ENCODE data around the gene VAV3.
"Not testable (repeated sequence)": the region's sequence is repeated elsewhere in the genome, so short reads cannot be mapped to it uniquely, and the experiment has no call there.

Gene VAV3, protein sequence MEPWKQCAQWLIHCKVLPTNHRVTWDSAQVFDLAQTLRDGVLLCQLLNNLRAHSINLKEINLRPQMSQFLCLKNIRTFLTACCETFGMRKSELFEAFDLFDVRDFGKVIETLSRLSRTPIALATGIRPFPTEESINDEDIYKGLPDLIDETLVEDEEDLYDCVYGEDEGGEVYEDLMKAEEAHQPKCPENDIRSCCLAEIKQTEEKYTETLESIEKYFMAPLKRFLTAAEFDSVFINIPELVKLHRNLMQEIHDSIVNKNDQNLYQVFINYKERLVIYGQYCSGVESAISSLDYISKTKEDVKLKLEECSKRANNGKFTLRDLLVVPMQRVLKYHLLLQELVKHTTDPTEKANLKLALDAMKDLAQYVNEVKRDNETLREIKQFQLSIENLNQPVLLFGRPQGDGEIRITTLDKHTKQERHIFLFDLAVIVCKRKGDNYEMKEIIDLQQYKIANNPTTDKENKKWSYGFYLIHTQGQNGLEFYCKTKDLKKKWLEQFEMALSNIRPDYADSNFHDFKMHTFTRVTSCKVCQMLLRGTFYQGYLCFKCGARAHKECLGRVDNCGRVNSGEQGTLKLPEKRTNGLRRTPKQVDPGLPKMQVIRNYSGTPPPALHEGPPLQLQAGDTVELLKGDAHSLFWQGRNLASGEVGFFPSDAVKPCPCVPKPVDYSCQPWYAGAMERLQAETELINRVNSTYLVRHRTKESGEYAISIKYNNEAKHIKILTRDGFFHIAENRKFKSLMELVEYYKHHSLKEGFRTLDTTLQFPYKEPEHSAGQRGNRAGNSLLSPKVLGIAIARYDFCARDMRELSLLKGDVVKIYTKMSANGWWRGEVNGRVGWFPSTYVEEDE

DNA sequence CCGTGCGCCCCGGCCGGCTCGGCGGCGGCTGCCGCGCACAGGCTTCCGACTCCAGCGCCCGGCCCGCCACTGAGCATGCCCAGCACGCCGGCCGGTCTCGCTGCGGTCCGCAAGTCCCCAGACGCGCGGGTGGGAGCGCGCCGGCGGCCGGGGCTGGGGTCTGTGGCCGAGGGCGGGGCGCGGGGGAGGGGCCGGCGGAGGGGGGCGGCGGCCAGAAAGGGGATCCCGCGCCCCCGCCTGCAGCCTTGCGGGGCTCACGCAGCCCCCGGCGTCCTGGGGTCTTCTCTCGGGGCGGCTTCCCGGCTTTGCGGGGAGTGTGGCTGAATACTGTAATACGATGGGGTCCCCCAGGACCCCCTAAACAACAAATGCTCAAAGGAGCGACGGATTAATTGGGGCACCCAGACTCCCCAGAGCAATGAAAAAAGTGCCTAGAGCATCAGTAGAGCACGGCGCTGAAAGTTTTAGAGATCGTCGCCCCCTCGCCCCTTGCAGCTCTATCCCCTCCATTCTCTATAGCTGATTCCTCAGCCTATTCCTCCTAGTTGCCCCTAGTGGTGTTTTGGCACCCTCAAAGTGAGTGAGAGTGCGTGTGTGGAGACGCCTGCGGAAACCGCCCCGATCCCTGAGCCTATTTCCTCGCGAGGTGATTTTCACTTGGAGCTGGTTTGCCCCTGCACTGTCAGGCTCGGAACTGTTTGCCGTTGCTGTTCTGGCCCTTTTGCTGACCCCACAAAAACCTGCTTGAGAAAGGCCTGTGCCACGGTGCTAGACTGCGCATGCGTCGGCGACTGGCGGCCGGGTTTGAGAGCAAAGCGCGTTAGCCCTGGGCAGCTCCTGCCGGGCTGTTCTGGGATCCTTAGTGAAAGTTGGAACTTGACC lies at the start of gene VAV3:
Gene VAV3 (minus strand): TSS at position 71 of the 882 bp plus-strand sequence. CDS start 311 bp downstream, outside the sequence.
- peak; percentile 51 to 86 (median 69) for DNase-seq

DNA sequence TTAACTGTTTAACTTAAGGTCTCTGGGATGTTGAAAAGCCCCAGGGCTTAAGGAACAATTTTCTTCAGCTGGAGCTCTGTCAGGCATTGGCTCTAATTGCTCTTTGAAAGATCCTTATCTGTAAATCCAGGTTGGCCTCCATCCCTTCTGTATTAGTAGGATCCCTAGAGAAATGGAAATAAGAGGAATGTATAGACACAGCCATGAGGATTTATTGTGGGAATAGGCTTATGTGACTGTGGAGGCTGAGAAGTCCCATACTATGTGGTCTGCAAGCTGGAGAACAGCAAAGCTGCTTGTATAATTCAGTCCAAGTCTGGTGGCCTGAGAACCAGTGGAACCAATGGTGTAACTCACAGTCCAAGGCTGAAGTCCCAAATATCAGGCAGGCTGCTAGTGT lies 47.6 kb upstream of the VAV3 start:
- no peak for DNase-seq

DNA sequence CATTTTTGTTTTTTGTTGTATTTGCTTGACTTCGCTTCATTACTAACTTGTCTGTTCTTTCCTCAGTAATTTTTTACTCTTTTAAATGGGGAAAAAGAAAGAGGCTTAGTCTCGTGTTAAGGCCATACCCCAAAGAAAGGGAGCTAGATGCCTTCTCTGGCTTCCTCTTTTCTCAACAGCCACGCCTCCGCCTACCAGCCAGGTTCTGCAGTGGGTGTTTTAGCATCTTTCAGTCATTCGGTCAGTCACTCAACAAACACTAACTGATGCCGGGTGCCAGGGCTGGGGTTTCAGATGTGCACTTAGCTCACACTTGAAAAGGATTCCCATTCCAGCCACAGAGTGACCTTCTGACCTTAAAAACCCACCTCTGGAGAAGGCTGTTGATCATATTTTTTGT lies 46.3 kb upstream of the VAV3 start:
- no peak for DNase-seq

DNA sequence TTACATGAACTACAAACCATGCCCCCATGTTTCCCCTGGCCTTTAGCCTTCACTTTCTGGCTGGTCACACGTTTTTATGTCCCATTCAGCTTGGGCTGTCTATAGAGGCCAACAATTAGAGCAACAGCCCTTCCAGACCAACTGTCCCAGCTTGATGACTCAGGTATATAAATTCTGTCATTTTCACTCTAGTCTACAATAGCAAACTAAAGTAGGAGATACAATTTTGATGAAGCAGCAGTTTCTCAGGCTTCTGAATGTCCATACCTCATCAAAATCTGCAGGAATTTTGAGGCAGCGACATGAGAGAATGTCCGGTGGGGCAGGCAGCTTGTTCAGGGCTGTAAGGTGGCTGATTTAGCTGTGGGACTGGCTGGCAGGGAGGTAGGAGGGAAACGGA lies 45.6 kb upstream of the VAV3 start:
- DNase-seq: no peak

DNA sequence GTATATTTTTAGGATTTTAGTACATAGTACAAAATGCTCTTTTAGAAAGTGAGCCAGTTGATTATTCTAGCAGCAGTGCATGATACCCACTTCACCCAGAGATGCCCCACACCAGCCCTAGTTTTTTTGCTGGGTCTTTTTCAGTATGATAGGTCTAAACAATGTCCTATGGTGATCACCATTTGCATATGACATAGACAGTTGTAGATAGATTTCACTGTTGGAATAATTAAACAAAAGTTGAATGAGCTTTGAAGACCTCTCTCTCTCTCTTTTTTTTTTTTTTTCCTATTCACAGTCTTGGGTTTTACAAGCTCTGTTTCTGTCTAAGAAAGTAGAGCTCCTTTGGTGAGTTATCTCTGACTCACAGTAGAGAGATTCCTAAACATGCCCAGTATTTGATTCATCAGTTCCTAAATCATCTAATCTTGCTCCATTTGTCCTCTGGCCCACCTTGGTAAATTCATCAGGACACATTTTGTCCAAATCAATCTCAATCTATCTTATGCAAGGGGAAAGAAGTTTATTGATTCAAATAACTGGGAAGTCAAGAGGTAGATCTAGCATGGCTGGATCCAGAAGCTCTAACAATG lies 44.7 kb upstream of the VAV3 start:
- no peak for DNase-seq

DNA sequence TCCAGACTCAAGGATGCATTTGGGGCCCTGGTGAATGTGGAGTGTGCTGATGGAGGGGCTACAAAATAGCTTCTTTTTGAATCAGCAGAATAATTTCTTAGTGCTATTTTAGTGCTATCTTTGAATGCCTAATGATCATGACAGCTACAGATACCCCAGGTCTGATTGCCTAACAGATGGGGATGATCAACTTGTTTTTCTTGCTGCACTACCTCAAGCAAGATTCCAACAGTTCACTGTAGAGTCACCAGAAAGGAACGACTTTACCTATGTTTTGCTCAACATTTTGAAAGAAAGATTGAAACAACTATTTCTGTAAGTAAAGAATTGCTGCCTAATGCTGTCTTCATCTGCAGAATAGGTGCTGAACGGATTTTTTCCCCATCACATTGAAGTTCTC lies 42.6 kb upstream of the VAV3 start:
- no peak for DNase-seq

DNA sequence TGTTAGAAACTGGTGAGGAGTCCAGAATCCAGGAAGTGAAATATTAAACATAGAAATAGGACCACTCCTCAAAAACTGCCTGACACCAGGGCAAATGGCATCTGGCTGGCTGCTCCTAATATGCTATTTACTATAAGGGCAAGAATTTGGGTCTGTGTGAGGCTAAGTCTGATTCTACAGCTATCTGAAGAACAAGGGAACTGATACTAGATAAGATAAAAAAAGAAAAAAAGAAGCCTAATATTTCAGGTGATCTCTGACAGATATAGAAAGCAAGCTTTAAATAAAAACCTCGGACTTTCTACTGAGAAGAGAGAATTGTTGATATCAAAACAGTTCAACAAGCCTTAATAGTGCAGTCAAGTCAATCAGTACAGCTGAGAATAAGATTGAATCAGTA lies 42.1 kb upstream of the VAV3 start:
- DNase-seq: no peak

DNA sequence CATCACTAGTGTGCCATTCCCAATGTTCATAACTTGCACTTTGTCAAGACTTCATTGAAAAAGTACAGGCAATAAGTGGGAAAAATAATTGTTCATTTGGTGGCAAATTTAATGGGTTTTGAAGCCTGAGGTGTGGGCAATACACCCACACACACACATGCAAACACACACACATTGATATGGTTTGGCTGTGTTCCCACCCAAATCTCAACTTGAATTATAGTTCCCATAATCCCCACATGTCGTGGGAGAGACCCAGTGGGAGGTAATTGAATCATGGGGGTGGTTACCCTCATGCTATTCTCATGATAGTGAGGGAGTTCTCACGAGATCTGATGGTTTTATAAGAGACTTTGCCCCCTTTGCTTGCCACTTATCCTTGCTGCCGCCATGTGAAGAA lies 39.9 kb upstream of the VAV3 start:
- DNase-seq: not testable (repeated sequence)

DNA sequence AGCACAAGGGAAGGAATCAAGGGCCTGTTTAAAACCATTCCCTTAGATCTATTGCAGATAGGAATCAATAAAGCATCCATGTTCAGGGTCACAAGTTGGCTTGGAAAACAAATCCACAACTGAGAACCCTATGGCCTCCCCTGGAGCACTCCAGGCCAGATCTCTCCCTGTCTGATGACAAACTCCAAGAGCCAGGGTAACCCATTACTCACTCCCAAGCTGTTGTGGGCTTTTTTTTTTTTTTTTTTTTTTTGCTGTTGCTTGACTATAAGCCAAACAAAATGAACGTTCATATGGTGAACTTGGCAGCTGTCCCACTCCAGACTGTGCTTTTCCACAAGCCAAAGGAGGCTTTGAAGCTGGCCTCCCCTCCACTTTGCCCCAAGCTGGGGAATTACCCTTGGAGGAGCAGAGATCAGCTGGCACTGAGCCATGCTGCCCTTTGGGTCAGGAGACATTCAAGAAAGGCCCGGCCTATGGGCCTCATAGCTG lies 35.7 kb upstream of the VAV3 start:
- peak in 1 of 3 experiments; percentile 44 for DNase-seq

DNA sequence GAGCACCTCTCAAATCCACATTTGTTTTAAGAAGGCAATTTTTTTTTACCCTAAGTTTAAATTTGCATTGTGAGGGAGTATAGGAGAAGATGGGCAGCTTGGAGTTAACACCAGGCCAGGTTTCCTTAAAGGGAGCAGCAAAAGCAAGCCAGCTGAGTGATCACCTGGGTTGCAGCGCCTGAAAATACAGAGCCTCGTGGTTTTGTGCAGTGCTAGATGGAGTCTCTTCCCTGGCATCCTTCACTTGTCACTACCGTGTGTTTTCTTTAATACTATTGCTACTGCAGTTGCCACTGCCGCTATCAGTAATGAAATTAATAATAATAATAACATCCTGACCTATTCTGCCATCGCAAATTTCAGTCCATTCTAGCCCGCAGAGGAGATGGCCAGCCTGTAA lies 35.2 kb upstream of the VAV3 start:
- DNase-seq: no peak

DNA sequence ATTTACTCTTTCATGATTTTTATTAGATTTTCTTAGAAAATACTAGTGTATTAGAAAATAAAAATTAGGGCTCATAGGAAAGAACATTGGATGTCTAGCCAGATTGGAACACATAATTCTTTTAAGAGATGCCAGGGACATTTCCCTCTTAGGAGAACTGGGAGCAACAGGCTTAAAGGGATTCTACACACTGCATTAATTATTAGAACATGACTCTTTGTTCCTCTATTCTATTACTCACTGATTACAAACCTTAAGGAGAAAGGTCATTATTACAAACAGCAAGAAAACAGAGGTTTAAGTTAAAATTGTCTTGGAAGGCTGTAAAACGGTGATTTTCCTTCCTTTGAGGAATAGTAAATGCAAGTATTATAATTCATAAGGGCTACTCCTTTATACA lies 32.9 kb upstream of the VAV3 start:
- no peak for DNase-seq

DNA sequence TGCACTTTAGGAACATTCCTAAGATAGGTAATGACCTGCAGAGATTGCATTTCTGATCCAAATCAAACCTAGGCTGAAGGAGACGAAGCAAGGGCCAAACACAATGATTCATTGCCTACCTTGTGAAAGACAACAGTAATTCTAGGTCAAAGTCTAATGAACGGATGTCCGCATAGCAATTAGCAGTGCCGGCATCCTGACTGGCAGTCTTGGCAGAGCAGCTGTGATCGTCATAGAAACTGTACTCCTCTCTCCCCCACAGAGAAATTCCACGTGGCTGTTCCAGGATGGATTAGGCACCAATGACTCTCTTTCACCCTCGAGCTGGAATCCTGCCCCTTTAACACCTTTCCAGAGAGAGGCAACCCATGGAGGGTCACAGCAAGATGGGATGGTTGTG lies 28.9 kb upstream of the VAV3 start:
- DNase-seq: peak in 2 of 3 experiments; percentile 4 to 33

DNA sequence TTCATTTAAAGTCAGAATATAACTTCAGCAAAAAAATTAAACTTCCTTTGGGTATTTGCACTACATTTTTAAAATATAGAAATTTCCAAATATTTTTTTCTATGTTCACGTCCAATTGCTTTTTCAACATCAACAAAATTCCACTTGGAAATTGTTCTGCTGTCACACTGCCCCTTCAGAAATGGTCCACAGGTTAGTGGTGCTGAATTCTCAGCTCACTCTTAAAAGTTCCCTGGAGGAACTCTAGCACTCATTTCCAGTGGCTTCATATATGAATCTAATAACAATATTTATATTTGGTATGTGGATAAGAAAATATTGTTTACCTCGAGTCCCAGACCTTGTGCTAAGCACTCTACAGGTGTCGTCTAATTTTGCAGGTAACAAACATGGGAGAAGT lies 27.4 kb upstream of the VAV3 start:
- no peak for DNase-seq

DNA sequence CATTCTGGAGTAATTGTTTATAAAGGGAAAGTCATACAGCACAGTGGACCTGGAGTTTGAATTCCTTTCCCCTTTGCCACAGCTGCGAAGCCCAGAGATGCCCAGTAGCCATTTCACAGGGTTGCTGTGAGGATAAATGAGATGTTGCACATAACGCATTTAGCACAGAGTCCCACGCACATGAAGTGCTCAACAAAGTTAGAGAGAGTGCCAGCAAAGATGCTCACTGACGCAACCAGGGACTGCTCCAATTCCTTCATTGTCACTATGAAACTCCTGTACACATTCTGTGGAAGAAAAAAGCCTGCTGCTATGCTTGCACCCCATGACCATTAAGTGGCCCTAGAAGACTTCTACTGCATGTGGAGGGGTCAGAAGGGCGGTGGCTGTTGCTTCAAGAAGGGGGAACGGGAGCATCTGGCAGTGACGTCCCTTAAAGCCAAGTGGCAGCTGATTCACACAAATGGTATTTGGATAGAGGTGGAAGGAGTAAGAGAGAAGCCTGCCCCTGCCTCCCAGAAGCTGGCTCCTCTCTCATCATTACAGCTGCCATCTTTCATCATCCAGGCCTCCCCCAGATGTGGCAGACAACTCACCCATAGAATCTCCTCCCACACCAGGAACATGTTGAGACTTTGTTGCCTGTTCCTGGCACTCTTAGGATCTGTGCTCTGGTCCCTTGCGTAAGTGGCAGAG lies 26.5 kb upstream of the VAV3 start:
- no peak for DNase-seq

DNA sequence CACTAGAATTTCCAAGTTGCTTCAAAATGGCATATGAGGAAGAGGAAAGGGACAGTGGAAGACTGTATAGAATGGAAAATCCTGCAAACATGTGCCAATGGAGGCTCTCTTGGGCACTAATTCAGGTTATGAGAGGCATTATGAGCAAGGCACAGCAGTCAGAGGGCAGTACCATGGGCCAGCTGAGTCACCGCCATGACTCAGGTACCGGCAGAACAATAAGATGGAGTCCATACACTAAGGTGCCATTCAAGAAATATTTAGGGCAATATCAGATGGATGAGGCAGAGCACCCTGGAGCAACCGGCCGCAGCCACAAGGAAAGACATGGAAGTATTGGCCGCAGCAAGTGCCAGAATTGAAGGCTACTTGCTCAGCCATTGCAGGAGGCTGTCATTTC lies 25.6 kb upstream of the VAV3 start:
- DNase-seq: no peak

DNA sequence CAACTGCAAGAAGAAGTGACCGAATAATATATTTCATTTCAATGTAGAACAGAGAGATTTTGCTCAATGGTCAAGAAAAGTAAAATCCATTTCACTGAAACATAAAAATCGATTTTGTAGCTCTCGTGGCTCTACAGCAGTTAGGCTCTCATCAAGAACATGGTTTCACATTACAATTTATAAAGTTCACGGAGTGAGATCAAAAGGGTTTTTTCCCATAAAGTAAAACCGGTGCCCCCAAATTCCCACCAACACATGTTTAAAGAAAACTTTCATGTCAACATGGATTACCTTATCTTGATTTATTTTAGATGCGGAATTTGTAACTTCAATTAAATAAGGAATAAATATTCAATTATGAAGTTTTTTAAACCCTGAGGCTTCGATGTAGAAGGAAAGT lies 16.3 kb upstream of the VAV3 start:
- DNase-seq: no peak

DNA sequence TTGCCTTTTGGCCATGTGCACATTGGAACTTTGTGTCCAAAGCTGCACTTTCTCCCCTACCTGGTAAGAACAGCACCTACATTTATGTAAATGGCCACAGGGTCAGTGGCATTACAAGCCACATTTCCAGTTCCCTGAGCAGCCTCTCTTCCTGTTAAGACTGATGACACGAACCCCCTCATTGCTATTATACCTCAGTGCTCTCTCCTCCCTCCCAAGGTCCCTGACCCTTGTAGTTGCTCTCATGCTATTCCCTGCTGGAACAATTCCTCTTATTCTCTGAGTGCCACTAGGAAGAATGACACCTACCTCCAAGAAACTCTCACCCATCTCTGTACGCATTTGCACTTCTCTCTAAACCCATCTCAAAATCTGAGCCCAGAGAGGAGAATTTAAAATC lies 14.9 kb upstream of the VAV3 start:
- DNase-seq: no peak

DNA sequence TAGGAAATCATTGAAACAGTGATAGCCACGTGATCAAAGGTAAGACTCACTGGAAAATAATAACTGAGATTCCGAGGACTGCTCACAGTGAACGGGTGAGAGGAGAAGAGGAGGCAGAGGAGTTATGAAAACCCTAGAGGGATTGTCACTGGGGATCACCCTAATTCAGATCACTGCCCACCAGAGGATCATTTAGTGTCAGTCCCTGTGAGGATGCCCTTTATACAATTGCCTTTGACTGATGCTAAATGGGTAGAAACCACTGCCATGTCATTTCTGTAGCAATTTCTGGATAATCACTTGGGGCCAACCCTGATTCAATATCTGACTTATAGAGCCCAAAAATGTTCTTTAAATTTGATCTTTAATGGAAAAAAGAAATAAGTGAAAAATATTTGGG lies 14.1 kb upstream of the VAV3 start:
- DNase-seq: no peak

DNA sequence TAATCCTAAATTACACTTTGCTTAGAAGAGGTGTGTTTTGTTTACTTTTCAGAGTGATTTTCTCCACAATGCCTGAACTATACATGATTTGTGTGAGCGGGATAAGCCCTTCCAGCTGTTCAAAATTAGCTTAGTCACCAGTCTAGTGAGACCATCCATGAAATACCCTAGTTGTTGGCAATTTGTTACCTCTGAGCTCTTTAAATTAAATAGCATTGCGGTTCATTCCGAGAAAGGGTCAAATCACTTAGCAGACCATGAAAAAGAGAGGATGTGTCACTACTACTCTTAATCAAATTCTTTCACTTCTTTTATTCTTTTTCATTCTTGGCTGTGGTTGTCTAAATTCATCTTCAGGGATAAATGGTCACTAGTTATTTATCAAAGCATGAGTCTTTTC lies 11.9 kb upstream of the VAV3 start:
- peak in 1 of 3 experiments; percentile 38 for DNase-seq

DNA sequence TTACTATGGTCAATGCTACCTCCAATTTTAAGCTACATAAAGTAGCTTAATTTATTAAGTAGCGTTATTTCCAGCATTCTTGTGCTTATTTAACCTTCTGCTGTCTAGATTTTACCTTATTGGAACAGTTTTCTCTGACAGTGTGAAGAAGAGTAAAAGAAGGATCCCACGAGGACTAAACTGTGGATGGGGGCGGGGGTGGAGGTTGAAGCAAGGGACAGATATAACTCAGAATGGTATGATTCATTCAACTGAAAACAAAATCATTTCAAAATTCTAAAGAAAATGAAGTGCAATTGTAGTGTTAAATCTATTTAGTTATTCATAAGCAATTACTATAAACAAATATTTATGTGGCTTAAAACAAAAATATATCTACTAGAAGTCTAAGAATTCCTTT lies 11.5 kb upstream of the VAV3 start:
- peak in 1 of 3 experiments; percentile 31 for DNase-seq

DNA sequence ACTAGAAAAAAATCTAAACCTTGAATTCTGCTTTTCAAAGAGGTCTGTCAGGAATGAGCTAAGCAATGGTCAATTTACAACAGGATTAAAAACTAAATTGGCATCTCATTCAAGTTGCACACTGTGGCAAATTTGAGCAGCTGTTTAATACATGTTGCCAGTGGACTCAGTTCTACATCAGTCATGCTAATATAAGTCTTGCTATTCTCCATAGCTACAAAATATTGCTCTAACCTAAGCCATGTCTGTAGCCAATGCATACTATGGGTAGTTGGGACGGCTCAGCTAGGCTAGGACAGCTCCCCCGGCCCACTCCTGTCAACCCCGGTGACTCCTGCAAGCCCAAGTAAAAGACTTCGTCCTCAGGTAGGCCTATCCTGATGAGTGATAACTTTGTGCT lies 10.9 kb upstream of the VAV3 start:
- no peak for DNase-seq

DNA sequence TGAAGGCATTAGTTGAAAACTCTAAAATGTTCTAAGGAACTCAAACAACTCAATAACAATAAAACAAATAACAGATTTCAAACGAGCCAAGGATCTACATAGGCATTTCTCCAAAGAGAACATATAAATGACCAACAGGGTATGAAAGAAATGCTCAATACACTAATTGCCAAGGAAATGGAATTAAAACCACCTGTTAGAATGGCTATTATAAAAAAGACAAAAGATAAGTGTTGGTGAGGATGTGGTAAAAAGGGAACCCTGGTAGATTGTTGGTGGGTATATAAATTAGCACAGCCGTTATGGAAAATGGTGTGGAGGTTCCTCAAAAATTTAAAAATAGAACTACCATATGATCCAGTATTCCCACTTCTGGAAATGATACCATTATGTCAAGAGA lies 9.1 kb upstream of the VAV3 start:
- no peak for DNase-seq
